ENCODE results near the gene CRTC2.

GRCh38 chr1:153968972-153969371, 10.6 kb upstream of the CRTC2 start:
- TF ChIP-seq CTCF (IDR thresholded peaks at IDR 0.05) (no peak), POLR2AphosphoS5 (IDR thresholded peaks at IDR 0.05; ENCODE audit: low read depth, low read length) (no peak), SIN3A (IDR thresholded peaks at IDR 0.05; ENCODE audit: borderline replicate concordance, insufficient read depth, low read depth, low read length) (no peak), REST (IDR thresholded peaks at IDR 0.05; ENCODE audit: insufficient read depth in 1 of 2, low read depth in 2 of 2, low read length in 1 of 2) (no peak)
